GM11168 (cell line): ENCODE results near the gene XIRP2.
"Not testable (repeated sequence)": the region's sequence is repeated elsewhere in the genome, so short reads cannot be mapped to it uniquely, and the experiment has no call there.

Source experiments
- in situ Hi-C: fragments of 300-500 bp; cut with MboI; formaldehyde crosslinking; loops from one replicate; pipeline ENCODE4 v1.12.0; 2022; ENCODE audit warnings: low sequenced_read_pairs; ENCODE audit not compliant: unreplicated experiment

Gene XIRP2

DNA sequence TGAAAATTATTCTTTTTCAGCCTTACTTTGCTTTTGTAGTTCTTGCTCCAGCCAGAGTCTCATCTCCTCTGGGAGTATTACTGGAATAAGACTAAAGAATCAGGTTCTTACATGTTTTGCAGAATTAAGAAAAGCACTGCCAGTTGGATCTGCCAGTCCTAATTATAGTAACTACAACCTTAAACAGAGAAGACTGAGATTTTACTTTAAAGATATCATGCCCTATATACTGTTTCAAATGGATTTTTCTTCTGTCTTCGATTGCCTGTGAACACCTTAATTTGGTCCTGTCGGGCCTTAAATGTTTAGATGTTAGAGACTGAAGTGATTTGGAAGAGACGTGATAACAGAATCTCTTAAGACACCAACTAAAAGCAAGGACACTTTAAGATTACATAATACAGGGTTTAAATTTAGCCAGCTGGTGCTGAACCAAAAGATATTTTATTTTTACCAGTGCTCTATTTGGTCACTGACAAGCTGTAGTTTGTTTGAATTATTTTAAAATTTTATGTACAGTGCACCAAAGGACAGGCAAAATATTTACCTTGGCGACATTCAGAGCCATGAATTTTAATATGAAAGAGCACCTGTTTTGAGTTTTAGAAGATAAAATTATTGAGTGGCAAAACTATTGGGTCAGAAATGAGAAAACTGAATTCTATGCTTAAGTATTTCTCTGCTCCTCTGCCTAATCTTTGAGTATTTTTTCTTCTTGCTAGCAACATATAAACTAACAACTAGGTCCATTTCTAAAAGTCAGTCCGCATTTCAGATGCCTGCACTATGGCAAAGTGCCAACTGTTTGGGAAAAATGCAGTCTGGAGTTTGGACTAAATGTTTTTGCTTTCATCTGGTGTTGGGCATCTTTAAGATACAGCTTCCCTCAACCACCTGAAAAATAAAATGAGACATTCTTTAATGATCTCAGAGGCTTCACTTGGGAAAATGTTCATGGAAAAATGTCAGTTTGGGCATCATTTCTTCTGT lies 300.0 kb downstream of the XIRP2 start:
- in situ Hi-C loops = no loop called here

DNA sequence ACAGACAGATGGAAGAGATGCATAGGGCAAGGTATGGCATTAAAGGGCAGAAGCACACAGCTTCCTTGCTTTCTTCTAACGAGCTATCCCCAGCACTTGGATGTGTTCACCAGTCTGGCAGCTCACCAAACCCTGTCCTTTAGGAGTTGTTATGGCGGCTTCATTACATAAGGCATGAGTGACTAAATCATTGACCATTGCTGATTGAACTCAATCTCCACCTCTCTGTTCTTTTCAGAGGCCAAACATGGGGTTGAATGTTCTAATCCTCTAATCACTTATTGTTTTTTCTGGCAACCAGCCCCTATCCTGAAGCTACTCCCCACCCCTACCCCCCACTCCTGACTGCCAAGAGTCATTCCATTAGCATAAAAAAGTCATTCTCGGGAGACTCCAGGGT lies 301.8 kb downstream of the XIRP2 start:
- in situ Hi-C loops = no loop called here

DNA sequence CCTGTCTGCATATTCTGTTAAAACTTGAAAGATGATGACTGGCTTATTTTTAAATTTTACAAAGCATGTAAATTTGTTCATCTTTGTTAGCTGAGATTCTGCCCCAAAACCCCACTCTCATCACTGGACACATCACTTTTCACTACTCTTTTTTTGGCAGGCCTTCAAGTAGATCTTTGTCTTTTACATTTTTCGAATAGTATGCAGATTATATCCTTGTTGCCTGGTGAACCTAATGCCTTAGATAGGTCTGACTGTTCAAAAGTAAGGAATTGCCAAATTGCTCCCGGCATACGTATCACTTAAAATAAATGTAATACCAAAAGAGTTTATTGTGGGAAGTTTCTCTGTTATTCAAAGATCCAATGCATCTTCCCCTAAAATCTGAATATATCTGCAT lies 303.3 kb downstream of the XIRP2 start:
- in situ Hi-C loops = no loop called here

DNA sequence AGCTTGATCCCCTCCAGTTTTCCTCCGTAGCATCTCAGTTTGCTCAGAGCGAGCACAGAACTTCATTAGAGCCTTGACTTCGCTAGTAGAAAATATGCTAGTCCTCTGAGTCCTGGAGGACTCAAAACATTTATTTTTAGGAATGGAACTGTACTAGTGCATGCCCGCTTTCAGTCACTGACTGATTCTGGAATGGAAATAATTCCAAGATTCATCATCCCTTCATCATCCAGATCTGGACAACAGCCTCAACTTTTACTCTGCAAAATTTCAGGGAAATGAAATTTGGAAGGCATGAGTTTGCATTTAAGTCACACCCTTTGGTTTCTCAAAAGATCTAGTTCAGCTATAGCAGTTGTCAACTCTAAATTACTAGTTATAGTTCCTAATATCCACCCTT lies 304.6 kb downstream of the XIRP2 start:
- in situ Hi-C loops = no loop called here

DNA sequence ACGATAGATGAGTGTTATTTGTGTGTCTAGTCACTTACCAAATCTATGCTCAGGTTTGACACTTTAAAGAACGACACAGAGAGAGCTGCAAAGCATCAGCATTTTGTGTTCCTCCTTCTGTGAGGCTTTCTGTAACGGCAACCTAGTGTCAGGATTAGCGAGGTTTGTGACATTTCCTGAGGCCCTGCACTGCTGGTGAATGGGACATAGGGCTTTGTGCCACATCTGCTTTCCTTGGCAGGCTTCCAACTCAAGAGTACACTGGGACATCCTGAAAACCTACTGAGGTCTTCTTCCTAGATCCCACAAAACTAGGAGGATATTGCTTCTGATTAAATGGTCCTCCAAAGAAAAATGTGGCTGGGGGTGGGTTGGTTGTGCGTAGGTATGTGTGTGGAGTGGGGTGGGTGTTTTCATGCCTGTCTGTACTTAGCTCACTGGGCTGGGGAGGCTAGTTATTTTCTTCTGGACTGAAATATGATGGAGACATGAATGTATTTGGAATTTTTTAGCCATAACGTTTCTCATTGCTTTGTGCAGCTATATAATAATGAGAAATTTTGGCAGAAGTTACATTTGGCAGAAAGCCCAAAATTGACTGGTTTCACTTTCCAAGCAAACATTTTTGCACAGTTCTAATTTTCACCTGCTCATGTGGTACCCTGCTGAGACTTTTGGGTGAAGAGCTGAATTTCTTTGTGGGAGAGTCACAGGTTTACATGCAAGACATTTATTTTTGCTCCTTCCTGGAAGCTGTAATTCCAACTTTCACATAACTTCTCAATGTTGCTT lies 308.4 kb downstream of the XIRP2 start:
- in situ Hi-C loops = no loop called here

DNA sequence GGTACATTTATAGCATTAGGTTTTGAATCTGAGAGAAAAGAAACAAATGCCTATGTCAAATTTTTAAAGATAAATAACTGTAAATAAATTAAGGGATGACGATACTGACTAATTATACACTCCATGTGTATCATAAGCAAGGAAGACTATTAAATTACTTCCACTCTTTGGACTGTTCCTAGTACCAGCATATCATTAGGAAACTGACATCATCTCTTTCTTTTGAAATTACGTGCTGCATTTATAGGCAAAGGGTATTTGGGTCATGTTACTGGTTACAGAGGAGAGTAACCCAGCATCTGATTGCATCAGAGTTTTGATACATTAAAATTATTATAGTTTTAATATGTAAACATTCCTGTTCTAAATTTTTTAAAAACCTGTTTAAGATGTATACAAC lies 309.7 kb downstream of the XIRP2 start:
- in situ Hi-C loops = no loop called here

DNA sequence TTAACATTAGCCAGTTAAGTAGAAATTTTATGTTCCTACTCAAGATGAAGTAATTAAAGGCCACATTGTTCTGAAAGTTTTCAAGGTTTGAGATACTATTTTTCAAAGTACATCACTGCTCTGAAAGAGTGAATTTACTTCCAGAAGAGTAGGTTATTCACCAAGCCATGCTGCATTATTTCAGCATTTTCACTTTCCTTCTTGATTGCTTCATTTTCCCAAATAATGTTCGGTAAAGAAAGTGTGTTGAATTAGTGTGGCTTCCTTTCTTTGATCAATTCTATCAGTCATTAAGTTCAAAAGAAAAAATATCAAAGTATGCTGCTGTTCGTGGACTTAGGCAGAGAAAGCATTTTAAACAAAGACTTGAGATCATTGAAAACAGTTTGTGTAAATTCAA lies 310.3 kb downstream of the XIRP2 start:
- in situ Hi-C loops = no loop called here

DNA sequence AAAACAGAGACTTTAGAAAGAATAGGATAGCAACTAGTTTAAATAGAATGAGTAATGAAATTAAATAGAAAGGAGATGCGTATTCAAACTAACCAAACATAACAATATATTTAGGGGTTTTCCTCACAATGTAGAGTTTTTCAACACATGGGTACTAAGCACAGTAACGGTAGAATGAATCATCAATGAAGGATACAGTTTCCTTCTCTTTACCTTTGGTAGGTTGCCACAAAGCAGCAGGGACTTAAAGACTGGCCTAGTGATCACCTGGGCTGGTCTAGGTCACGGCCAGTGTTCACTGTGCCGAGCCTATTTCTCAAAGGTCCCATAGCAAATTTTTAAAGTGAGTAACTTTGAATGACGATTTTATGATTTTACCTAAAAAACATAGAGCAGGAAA lies 311.7 kb downstream of the XIRP2 start:
- in situ Hi-C loops = no loop called here

DNA sequence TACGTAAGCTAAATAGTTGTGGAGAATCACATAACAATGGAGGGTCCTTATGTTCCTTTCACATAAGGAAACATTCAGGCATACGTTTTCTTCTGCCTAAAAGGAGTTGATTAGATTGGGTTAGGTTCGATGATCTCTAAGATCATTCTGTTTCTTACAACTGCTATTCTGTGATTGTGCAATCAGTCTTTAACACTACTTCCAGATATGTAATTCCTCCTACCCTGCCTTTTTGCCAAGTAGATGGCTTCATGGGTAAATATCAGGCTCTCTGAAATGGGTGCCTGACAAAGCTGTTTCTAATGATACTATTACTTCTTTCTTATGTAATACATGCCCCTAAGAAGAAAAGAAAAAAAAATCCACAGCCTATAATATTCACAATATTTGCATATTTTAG lies 321.5 kb downstream of the XIRP2 start:
- in situ Hi-C loops = no loop called here

DNA sequence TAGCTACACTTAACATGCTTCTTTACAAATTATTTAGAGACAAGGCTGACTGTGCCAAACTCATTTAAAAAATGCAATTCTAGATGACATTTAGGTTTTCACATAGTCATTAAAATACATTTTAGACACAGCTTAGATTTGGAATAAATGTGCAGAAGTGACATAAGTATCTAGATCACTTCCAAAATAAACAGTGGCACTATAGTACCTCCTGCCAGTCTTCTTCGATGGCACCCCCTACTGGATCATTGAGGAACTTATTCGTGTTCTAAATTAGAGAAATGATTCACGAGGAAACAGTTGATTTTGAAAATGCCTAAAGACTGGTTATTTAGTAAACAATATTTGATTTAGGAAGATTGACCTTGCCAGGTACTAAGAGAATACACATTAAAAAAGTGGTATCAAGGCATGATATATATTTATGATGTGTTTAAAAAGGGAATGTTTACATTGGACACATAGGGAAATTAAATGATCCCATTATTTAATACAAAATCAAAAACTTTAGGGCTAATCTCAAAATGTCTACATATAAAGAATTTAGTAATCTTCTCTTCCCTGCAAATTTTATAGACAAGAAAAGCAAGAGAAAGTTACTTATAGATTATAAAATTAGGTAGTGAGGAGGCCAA lies 323.9 kb downstream of the XIRP2 start:
- in situ Hi-C loops = no loop called here

DNA sequence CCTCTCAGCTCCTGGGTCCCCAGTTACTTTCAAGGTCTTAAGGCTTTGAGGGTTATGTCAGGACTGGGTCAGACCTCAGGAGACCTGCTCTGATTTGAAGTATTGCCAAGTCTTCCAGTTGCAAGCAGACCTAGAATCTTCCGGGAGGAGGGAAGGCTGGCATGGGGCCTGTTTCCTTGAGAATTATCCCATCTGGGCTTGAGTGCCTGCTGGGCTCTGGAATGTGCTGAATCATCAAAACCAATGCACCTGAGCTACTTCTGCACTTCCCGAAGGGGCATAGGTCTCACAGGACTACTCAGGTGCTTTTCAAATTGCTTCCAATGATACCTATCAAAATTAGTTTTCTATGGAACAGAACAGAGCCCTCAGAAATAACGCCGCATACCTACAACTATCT lies 327.3 kb downstream of the XIRP2 start:
- in situ Hi-C loops = no loop called here

DNA sequence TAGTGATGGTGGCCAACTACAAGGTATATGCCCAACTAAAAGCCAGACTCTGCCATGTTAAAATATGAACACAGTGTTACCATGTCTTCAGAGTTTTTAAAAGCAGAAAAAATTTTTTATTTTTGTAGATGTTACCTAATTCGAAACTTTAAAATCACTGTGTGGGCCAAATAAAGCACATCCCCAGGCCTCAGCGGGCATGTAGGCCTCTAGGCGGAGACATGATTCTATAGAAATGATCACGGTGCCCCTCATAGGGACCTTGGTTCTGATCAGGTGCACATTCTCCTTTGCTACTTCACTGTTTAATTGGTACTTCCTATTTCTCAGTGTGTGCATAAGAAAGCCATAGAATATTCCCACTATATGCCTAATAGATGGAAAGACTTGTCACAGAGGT lies 349.2 kb downstream of the XIRP2 start:
- in situ Hi-C loops = no loop called here

DNA sequence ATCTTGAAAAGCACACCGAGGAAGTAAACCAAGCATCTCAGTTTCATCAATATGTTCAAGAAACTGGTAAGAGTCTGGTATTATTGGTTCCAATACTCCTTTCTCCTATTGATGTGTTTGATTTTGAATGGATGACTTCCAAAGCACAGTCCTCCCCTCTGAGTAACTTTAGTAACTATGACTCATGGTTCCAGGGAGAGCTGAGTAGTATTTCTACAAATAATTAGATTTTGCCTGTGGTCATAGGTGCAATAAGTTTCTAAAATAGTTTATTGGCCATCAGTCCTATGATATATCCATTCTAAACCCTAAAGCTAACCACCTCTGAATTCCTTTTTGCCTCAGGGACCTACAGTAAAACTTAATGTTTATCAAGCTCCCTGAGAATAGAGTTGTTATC lies 352.4 kb downstream of the XIRP2 start:
- in situ Hi-C loops = no loop called here

DNA sequence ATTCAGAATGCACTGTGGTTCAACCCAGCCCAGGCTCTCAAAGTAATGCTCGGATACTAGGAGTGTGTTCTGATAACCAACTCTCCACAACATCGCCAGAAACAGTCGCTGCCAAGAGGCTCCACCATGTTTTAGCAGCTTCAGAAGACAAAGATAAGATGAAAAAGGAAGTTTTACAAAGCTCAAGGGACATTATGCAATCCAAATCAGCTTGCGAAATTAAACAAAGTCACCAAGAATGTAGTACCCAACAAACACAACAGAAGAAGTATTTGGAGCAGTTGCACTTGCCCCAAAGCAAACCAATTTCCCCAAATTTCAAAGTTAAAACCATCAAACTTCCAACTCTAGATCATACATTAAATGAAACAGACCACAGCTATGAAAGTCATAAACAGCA lies 360.9 kb downstream of the XIRP2 start:
- in situ Hi-C loops = no loop called here

DNA sequence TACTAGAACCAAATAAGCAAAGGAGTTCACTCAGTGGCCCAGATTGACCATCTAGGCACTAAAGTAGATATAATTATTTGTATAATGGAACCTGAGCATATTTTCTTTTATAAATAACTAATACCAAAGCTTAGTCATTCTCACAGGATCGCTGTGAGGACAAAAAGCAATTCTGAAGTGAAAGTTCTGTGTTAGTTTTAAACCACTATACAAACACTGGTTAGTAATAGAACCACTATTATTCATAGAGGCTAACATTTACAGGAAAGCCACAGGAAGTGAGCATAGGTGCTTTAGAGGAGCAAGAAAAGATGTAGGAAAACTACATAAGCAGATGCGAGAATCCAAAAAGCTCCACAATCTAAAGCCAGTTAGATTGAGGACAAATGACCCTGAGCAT lies 364.7 kb downstream of the XIRP2 start:
- in situ Hi-C loops = no loop called here

DNA sequence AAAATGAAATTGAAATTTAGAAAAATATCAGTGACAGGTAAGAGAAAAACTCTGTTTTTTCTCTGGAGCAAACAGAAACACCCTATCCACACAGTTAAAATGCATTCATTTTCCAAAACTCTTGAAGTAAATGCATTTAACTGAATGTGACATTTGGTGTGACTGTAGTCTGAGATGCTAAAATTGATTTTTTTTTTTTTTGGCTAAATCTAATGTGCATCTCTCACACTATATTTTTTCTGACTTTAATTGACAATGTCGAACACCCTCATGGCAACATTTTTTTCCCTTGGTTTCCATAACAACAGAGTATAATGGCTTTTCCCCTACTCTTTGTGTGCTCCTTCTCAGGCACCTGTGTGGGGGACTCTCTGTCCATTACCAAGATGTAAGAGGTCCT lies 366.4 kb downstream of the XIRP2 start:
- in situ Hi-C loops = no loop called here

DNA sequence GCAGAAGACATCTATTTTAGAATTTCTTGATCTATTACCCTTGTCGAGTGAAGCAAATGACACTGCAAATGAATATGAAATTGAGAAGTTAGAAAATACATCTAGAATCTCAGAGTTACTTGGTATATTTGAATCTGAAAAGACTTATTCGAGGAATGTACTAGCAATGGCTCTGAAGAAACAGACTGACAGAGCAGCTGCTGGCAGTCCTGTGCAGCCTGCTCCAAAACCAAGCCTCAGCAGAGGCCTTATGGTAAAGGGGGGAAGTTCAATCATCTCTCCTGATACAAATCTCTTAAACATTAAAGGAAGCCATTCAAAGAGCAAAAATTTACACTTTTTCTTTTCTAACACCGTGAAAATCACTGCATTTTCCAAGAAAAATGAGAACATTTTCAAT lies 370.4 kb downstream of the XIRP2 start:
- in situ Hi-C loops = no loop called here

DNA sequence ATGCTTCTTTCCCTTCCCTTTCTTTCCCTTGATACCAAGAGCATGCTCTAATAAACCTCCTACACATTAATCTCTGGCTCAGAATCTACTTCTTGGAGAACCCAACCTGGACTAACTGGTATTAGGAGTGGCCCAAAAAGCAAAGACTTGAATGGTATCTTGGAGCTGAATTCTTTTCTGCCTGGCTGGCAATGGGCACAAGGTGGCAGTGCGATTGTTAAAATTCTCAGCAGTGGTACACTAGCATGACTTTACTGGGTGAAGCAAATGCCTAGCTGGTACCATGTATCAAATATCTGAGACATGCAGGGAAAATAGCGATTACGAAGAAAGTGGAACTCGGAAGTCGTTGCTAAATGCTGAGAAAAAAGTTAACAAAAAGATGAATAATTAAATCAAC lies 376.1 kb downstream of the XIRP2 start:
- in situ Hi-C loops = no loop called here

DNA sequence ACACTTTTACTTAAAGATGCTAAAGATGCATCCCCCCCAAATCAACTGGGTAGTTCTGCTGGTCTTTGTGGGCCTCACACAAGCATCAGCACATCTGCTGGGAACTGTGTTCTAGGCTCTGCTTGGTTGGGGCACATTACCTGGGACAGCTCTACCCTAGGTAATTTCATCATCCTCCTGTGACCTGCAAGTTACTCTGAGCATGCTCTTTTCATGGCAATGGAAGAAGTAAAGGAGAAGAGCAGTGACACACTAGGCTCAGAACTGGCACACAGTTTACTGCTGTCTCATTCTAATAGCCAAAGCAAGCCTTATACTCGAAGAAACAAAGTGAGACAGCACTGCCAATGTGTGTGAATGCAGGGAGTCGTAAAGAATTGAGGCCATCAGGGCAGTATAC lies 376.7 kb downstream of the XIRP2 start:
- in situ Hi-C loops = no loop called here

DNA sequence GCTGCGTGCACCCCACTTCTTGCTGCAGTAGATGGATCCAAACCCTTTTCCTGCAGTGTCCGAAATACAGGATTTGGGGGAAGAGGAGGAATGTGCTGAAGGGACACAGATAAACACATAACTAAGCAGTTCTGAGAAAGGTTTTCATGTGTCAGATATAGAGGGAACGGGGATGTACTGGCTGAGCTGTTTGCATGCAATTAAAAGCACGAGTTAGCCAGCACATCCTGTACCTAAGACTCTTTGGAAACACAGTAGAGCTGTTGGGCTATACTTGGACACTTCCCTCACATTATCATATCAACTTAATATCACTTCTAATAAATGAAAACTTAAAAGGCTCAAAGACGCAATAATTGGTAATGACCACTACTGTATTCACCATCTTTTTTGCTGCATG lies 377.4 kb downstream of the XIRP2 start:
- in situ Hi-C loops = no loop called here

DNA sequence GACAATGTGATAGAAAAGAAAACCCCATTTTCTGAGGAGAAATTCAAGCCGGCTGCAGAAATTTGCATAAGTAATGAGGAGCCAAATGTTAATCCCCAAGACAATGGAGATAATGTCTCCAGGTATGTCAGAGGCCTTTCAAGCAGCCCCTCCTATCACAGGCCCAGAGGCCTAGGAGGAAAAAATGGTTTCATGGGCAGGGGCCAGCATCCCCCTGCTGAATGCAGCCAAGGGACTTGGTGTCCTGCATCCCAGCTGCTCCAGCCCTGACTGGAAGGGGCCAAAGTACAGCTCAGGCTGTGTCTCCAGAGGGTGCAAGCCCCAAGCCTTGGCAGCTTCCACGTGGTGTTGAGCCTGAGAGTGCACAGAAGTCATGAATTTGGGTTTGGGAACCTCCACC lies 380.0 kb downstream of the XIRP2 start:
- in situ Hi-C loops = not testable (repeated sequence)
